Right atrium auricular region (tissue), 2 donors: ENCODE measurements around the gene PDK4. TPM values are rescaled to one million over a fixed set of nuclear protein-coding genes. Genes with fewer than 3 reads are reported as not detected.

Experiments used
- DNase-seq: peaks from one replicate; pipeline ENCODE4 v3.0.0-alpha.2; 2019; ENCODE audit warnings: low spot score
- H3K27ac ChIP-seq, 2 donors: fragments of 200-600 bp; sonication (generic); 1 replicate in 1 of 2; 2 replicates in 1 of 2; pipeline ENCODE4 v1.5.1; 2016 to 2019
- H3K27me3 ChIP-seq, 2 donors: fragments of 200-600 bp; sonication (generic); one replicate each; pipeline versions ENCODE4 v1.5.1 to v1.6.0; 2017 to 2019
- H3K36me3 ChIP-seq: fragments of 200-600 bp; sonication (generic); one replicate; pipeline ENCODE4 v1.5.1; 2016
- H3K4me1 ChIP-seq, 2 donors: fragments of 200-600 bp; sonication (generic); one replicate each; pipeline versions ENCODE4 v1.5.1 to v1.6.0; 2017 to 2019
- H3K4me3 ChIP-seq, 2 donors: fragments of 200-600 bp; sonication (generic); 1 replicate in 1 of 2; 2 replicates in 1 of 2; pipeline ENCODE4 v1.5.1; 2017 to 2019; ENCODE audit warnings: mild to moderate bottlenecking in 1 of 2, moderate library complexity in 1 of 2
- H3K9me3 ChIP-seq, 2 donors: fragments of 200-600 bp; sonication (generic); one replicate each; pipeline ENCODE4 v1.5.1; 2019
- CTCF ChIP-seq, 2 donors: fragments of 200-600 bp; sonication (generic); IDR thresholded peaks; one replicate each; pipeline ENCODE4 v1.5.1; 2019; ENCODE audit warnings: antibody characterized with exemption in 2 of 2
- total RNA-seq, 2 donors: library from RNA; depleted of rRNA; stranded (reverse); fragments of >200 nt; gene quantifications; one replicate each; pipeline ENCODE4 v1.1.0, GENCODE V29; 2016

The PDK4 gene
- total RNA-seq, 2 donors from 2014 or later: 337 to 712 TPM

- no peak for TF ChIP-seq CTCF (IDR thresholded peaks at IDR 0.05)
- Histone ChIP-seq H3K36me3 (no peaks in the 10 kb centered on the region), H3K27me3 (no peaks in the 10 kb centered on the region), H3K27ac (peak overlapping the region in 1 of 2 donors; percentile 15), H3K9me3 (no peaks in the 10 kb centered on the region), H3K4me3 (no peak overlapping the region), H3K4me1 (peaks cover 0 to 35% of the 10 kb centered on the region in 2 donors)
- no peak for DNase-seq
These were observed 6.1 kb upstream of the PDK4 start for GRCh38 chr7:95602421-95602820.

GRCh38 chr7:95601316-95601715 is 5.0 kb upstream of the PDK4 start:
- Histone ChIP-seq H3K27me3 (no peaks in the 10 kb centered on the region), H3K9me3 (no peaks in the 10 kb centered on the region), H3K36me3 (no peaks in the 10 kb centered on the region), H3K4me1 (peaks cover 0 to 31% of the 10 kb centered on the region in 2 donors), H3K27ac (peak overlapping the region in 1 of 2 donors; percentile 33), H3K4me3 (no peak overlapping the region)
- no peak for DNase-seq
- TF ChIP-seq CTCF (IDR thresholded peaks at IDR 0.05): no peak

GRCh38 chr7:95599069-95599468 is 2.8 kb upstream of the PDK4 start:
- Histone ChIP-seq H3K36me3 (peaks cover 22% of the 10 kb centered on the region), H3K27me3 (no peaks in the 10 kb centered on the region), H3K4me3 (no peak overlapping the region), H3K9me3 (no peaks in the 10 kb centered on the region), H3K27ac (peak overlapping the region; percentile 47 to 100), H3K4me1 (peaks cover 0 to 31% of the 10 kb centered on the region in 2 donors)
- no peak for TF ChIP-seq CTCF (IDR thresholded peaks at IDR 0.05)
- no peak for DNase-seq

GRCh38 chr7:95598511-95598910 is 2.2 kb upstream of the PDK4 start:
- H3K4me1 ChIP-seq: peaks cover 0 to 31% of the 10 kb centered on the region in 2 donors
- no peak for TF ChIP-seq CTCF (IDR thresholded peaks at IDR 0.05)
- H3K4me3 ChIP-seq: no peak overlapping the region
- no peak for DNase-seq
- H3K9me3 ChIP-seq: no peaks in the 10 kb centered on the region
- H3K27me3 ChIP-seq: no peaks in the 10 kb centered on the region
- peak overlapping the region; percentile 47 to 100 for H3K27ac ChIP-seq
- peaks cover 28% of the 10 kb centered on the region for H3K36me3 ChIP-seq

GRCh38 chr7:95595746-95596197 is 544 bp downstream of the PDK4 start:
- Histone ChIP-seq H3K27ac (peak overlapping the region; percentile 95 to 100), H3K9me3 (no peaks in the 10 kb centered on the region), H3K36me3 (peaks cover 55% of the 10 kb centered on the region), H3K4me1 (peaks cover 0 to 54% of the 10 kb centered on the region in 2 donors), H3K27me3 (no peaks in the 10 kb centered on the region), H3K4me3 (peak overlapping the region; percentile 79 to 97)
- no peak for TF ChIP-seq CTCF (IDR thresholded peaks at IDR 0.05)
- no peak for DNase-seq

GRCh38 chr7:95594185-95594584 is 2.1 kb downstream of the PDK4 start:
- Histone ChIP-seq H3K36me3 (peaks cover 71% of the 10 kb centered on the region), H3K27ac (peak overlapping the region; percentile 95 to 100), H3K4me3 (peak overlapping the region; percentile 79 to 97), H3K9me3 (no peaks in the 10 kb centered on the region), H3K4me1 (peaks cover 0 to 64% of the 10 kb centered on the region in 2 donors), H3K27me3 (no peaks in the 10 kb centered on the region)
- TF ChIP-seq CTCF (IDR thresholded peaks at IDR 0.05): no peak
- DNase-seq: no peak
